COLO668 (cell line): Measurements from ENCODE around the gene RALB.

Source experiments
- DNase-seq: peaks from one replicate; lab custom pipeline; 2025; ENCODE audit not compliant: unreplicated experiment; lab: John Stamatoyannopoulos, UW

Gene RALB

DNA sequence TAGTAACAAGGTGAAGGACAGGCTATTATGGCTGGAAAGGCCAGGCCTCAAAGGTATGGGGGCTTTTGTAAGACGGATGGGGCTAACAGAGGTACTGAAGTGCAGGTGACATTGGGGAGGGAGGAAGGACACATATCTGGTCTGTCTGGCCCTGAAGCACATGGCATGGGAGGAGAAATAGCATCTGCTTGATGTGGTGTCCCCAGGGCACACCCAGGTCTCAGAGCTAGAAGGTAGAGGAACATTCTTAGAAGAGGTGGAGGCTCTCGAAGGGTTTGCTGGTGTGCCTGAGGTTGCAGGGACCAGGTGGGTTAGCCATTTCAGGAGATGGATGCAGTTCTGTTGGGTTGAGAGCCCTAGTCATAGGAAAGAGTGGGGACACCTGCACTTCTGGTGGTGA, 9.5 kb downstream of the RALB start:
- DNase-seq = no peak

DNA sequence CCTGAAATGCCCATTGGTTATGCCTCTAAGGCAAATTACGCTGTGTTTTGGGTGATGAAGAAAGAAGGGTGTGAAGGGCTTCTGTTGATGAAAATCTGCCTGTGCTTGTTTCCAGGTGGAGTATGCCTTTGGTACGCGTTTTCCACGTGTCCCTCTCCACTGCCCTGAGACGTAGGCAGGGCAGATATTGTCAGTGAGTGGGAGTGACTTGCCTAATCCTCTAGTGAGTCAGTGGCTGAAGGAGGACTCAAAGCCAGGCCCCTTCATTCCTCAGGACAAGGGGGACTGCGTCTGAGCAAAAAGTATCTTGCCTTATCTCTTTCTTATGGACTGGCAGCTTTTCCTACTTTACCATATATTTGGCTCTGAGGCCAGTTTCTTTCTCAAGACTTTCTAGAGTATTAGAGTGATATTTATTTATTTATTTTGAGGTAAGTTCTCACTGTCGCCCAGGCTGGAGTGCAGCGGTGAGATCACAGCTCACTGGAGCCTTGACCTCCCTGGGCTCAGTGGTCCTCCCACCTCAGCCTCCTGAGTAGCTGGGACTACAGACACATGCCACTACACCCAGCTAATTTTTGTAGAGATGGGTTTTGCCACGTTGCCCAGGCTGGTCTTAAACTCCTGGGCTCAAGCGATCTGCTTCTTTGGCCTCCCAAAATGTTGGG, 10.2 kb downstream of the RALB start:
- DNase-seq = no peak

- no peak for DNase-seq
Observed at GRCh38 chr2:120265006-120265405, 12.4 kb downstream of the RALB start.

DNA sequence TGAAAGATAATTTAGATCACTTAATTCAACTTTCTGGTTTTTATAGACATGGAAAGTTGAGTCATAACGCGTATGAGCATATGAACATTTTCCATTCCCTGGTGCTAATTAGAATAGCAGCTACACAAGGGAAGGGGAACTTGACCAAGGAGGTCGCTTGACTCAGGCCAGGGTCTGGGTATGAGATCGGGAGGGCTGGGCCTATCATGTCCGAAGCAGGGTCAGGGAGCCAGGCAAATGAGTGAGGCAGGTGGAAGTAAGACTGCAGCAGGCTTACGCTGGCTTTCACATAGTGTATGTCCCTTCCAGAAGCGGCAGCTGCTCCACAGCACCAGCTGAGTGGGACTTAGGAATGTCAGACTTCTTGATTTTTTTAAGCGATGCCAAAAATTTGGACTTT, 14.7 kb downstream of the RALB start:
- no peak for DNase-seq

DNA sequence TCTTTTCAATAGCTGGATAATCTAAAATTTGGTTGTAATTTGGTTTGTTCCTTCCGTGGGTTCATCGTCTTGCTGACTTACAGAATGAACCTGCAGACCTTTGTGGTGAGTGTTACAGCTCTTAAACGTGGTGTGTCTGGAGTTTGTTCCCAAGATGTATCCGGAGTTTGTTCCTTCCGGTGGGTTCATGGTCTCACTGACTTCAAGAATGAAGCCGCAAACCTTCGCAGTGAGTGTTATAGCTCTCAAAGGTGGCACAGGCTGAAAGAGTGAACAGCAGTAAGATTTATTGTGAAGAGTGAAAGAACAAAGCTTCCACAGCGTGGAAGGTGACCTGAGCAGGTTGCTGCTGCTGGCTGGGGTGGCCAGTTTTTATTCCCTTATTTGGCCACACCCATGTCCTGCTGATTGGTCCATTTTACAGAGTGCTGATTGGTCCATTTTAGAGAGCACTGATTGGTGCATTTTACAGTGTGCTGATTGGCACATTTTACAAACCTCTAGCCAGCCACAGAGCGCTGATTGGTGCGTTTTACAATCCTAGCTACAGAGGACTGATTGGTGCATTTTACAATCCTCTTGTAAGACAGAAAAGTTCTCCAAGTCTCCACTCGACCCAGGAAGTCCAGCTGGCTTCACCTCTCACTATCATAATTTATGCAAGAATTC, 16.6 kb downstream of the RALB start:
- DNase-seq = no peak

DNA sequence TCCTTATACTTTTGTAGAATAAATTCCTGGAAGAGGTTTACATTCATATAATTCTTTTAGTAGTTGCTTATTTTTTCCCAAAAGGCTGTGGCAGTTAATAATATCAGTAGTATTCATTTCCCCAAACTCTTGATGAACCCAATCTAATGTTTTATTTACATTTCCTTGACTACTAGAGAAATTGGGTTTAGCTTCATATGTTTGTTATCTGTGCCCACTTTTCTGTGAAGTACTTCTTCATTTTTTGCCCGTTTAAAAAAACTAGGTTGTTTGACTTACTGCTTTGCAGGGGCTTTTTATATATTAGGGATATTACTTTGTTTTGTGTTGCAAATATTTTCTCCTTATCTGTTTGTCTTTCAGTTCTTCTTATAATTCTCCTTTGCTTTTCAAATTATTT, 17.2 kb downstream of the RALB start:
- DNase-seq = no peak

- no peak for DNase-seq
Observed at GRCh38 chr2:120271711-120272379, 19.2 kb downstream of the RALB start.

DNA sequence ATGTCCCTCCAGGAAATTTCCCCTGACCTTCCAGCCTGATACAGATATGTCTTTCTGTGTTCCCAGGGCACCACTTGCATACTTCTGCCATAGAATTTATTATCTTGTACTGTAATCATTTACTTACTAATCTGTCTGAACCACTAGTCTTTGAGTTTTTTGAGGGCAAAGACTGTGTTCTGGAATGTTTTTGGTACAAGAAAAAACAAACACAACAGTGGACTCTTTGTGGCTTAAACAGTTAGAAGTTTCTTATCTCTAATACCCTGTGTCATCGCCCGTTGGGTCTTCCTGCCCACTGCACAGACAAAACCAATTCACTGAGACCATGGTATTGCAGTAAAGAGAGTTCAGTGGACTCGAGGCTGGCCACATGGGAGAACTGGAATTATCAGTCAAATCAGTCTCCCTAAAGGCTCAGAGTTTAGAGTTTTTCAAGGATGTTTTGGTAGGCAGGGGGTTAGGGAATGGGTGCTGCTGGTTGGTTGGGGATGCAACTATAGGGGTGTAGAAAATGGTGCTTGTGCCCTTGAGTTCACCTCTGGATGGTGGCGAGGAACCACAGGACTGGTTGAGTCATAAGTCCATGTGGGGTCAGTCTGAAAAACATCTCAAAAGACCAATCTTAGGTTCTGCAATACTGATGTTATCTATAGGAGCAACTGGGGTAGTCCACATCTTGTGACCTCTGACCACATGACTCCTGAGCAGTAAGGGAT, 20.3 kb downstream of the RALB start:
- DNase-seq = no peak

GRCh38 chr2:120275617-120276400, 23.2 kb downstream of the RALB start:
- no peak for DNase-seq

DNA sequence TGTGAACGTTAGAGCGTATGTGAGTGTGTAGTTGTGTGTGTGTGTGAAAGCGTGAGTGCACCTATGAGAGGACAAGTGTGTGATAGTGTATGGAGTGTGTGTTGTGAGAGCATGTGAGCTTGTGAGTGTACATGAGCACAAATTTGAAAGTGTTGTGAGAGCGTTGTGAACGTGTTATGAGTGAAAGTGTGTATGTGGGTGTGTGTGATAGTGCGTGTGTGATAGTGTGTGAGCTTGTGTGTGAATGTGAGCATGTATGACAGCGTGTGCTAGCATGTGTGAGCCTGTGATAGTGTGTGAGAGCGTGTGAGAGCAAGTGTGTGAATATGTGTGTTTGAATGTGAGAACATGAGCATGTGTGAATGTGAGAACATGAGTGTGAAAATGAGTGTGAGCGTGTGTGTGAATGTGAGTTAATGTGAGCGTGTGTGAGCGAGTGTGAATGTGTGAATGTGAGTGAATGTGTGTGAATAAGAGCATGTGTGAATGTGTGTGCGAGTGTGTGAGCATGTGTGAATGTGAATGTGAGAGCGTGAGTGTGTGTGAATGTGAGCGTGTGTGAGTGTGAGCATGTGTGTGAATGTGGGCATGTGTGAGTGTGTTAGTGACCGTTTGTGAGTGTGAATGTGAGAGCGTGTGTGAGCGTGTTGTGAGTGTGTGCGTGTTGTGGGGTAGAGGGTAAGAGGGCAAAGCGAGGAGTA, 25.0 kb downstream of the RALB start:
- DNase-seq = no peak

- DNase-seq = no peak
Observed at GRCh38 chr2:120278901-120279300, 26.2 kb downstream of the RALB start.

DNA sequence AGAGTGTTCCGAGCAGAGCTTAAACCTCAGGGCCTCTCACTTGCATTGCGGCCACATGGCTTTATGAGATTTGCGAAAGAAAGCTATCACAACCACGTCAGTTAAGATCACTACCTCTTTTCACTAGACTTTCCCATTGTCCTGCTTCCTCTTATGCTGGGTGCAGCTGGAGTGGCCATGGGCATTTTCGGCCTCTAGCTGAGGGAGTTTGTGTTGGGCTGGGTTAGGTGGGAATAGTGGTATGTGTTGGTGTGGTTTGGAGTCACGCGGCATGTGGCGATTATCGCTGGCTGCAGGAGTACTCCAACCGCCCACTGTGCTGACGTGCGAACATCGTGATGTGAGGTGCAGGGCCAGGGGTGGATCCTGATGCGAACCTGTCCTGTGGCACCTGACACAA, 27.1 kb downstream of the RALB start:
- DNase-seq = no peak

- DNase-seq = no peak
Observed at GRCh38 chr2:120283649-120284048, 31.0 kb downstream of the RALB start.

GRCh38 chr2:120285056-120285455, 32.4 kb downstream of the RALB start:
- no peak for DNase-seq

GRCh38 chr2:120287183-120288015, 34.7 kb downstream of the RALB start:
- no peak for DNase-seq

DNA sequence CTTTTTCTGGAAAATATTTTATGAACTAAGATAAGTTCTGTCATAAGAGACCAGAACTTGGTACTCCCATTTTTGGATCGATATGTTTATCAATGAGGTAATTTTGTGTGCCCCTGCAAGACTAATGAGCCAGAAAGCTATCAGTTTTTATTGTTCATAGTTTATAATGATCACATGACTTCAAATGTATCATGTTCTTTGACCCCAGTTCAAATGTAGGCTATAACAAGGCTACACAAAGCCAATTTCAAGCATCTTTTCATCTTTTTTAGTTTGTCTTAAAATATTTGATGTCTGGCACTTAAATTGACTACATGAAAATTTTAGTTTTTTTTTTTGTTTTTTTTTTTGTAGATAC, 35.3 kb downstream of the RALB start:
- DNase-seq = no peak

GRCh38 chr2:120289221-120289906, 36.7 kb downstream of the RALB start:
- no peak for DNase-seq

DNA sequence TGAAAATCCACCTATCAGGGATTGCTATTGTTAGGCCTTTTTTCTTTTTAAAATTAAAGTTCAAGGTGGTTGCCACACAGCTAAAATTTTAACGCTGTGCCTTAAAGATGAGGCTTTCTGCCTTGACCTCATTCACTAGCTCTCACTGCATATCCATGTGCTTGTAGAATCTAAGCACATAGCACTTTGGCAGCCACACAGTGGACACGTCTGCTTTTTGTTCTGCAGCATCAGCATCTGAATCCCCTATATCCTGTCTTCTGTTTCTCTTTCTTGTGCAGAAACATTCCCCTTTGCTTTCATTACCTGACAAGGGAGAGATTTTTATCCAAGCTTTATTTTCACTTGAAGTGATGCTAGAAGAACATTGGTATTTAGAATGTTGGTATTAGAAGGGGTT, 38.1 kb downstream of the RALB start:
- no peak for DNase-seq
